ENCODE measurements around the gene HTRA3.

Gene HTRA3

GRCh38 chr4:8278421-8279287 lies 9.1 kb downstream of the HTRA3 start:
- TF ChIP-seq, protein P1, sequence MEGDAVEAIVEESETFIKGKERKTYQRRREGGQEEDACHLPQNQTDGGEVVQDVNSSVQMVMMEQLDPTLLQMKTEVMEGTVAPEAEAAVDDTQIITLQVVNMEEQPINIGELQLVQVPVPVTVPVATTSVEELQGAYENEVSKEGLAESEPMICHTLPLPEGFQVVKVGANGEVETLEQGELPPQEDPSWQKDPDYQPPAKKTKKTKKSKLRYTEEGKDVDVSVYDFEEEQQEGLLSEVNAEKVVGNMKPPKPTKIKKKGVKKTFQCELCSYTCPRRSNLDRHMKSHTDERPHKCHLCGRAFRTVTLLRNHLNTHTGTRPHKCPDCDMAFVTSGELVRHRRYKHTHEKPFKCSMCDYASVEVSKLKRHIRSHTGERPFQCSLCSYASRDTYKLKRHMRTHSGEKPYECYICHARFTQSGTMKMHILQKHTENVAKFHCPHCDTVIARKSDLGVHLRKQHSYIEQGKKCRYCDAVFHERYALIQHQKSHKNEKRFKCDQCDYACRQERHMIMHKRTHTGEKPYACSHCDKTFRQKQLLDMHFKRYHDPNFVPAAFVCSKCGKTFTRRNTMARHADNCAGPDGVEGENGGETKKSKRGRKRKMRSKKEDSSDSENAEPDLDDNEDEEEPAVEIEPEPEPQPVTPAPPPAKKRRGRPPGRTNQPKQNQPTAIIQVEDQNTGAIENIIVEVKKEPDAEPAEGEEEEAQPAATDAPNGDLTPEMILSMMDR (IDR thresholded peaks at IDR 0.05; ENCODE audit: borderline replicate concordance, insufficient read depth, low read depth, low read length), result no peak
- no peak overlapping the region for H3K4me3 ChIP-seq (ENCODE audit: low read depth, low read length)

GRCh38 chr4:8279321-8280157 lies 10.0 kb downstream of the HTRA3 start:
- TF ChIP-seq, protein P1 (IDR thresholded peaks at IDR 0.05; ENCODE audit: borderline replicate concordance, insufficient read depth, low read depth, low read length), result no peak
- H3K4me3 ChIP-seq (ENCODE audit: low read depth, low read length), result no peak overlapping the region

DNA sequence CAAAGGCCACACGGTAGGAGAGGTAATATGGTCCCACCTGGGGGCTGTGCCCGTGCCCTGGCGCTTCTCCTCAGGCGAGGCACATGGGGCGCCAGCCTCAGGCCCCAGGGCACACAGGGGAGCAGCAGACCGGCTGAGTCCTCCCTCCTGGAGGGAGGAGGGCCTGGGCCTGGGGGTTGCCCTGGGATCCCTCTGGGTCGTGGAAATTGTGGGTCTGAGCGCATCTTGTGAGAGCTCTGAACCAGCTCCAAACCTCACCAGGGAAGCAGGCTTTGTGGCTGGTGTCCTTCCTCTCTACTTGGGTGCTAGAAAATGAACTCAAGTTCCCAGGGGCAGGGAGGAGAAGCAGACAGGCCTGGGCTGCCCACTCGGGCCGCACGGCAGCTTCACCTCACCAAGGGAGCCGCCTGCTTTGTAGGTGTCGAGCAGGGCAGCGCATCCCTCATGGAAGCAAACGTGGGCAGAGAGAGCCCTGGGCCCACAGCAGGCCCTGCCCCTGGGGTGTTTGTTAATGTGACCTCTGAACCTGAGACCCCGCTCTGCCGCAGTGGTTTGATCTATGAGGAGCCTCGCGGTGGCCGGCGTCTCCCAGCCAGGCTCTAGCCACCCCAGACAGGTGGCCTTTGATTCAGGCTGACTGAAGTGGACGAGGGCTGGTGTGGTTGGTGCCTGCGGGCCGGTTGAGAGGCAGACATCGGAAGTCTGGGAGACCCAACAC lies 10.8 kb downstream of the HTRA3 start:
- H3K4me3 ChIP-seq (ENCODE audit: low read depth, low read length), result no peak overlapping the region
- TF ChIP-seq, protein P1 (IDR thresholded peaks at IDR 0.05; ENCODE audit: borderline replicate concordance, insufficient read depth, low read depth, low read length), result no peak

- H3K4me3 ChIP-seq (ENCODE audit: low read depth, low read length), result no peak overlapping the region
These were observed 11.4 kb downstream of the HTRA3 start for GRCh38 chr4:8280876-8281440.

DNA sequence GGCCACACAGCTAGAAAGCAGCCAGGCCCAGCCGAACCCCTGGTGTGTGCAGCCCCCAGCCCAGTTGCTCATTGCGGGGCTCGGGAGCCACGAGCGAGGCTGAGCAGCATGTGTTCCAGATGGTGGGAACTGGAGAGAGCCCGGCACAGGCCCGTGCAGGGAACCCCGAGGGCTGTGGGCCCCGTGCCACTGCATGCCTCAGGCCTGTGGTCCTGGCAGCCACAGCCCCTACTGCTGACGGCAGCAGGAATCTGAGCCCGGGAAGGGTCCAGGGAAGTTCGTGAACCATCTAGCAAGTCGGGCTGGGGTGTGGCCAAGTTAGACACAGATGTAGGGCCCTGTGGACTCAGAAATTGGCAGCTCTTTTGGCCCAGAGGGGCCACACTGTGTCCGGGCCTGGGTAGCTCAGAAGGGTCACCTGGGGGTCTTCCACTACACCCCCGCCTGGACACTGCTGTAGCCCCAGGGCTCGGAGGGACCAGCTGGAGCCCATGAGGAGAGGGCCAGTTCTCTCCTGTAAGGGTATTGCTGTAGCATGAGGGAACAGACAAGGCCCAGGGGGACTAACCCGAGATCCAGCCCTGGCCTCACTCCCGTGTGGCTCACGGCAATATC lies 12.1 kb downstream of the HTRA3 start:
- TF ChIP-seq, protein P1 (IDR thresholded peaks at IDR 0.05; ENCODE audit: borderline replicate concordance, insufficient read depth, low read depth, low read length), result no peak
- no peak overlapping the region for H3K4me3 ChIP-seq (ENCODE audit: low read depth, low read length)

More at GRCh38 chr4:8280876-8281440, 11.4 kb downstream of the HTRA3 start:
- TF ChIP-seq, protein P1 (IDR thresholded peaks at IDR 0.05; ENCODE audit: borderline replicate concordance, insufficient read depth, low read depth, low read length), result no peak

- TF ChIP-seq, protein P1 (IDR thresholded peaks at IDR 0.05; ENCODE audit: borderline replicate concordance, insufficient read depth, low read depth, low read length), result no peak
- H3K4me3 ChIP-seq (ENCODE audit: low read depth, low read length), result no peak overlapping the region
These were observed 12.6 kb downstream of the HTRA3 start for GRCh38 chr4:8282134-8282641.
